ENCODE results near the gene ADORA2B. TPM values are rescaled to one million over a fixed set of nuclear protein-coding genes. Genes with fewer than 3 reads are reported as not detected.

ADORA2B gene
- total and polyA plus RNA-seq, 2 of the 8 experiments (the other 6 are each of a cell fraction or from before 2014, with no cell fraction given): 2.6 to 8.2 TPM

DNA sequence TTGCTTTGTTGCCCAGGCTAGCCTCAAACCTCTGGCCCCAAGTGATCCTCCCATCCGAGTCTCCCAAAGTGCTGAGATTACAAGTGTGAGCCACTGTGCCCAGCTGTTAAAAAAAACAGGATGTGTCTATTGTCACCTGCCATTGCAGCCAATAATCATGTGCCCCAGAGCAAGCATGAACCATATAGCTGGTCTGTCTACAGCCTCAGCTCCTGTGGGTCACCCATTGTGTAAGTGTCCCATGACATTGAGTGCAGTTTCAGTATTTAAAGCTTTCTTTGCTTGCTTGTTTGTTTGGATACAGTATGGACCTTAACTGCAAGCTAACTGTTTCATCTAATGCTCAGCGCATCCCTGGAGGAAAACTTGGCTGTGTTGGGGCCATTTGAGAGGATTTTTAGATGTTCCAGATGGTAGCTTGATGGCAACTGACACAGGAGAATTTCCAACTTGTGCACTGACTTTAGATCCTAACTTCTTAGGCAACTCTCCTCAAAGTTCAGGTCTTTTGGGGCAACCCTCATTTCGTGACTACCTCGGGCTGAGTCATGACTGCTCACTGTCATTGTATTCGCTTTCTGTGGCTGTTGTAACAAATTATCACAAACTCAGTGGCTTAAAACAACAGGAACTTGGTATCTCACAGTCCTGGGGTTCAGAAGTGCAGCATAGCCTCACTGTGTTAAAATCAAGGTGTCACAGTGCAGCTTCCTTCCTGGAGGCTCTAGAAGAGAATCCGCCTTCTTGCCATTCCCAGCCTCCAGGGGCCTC lies 30.3 kb upstream of the ADORA2B start:
- no peak overlapping the region for H2AFZ ChIP-seq (ENCODE audit: low read length)
- FAIRE-seq (no peak), DNase-seq (ENCODE audit: low read depth in 1 of 2, low spot score in 2 of 2) (no peak)
- no peaks in the 10 kb centered on the region for H3K36me3 ChIP-seq (ENCODE audit: control insufficient read depth in 2 of 4, insufficient read depth in 4 of 4, low read length in 3 of 4)
- H3K56ac ChIP-seq (replicated peaks; ENCODE audit: insufficient read length, low read depth, low read length): no peak overlapping the region
- no peak overlapping the region for H2BK20ac ChIP-seq (ENCODE audit: low read length)
- no peak overlapping the region for H3K23ac ChIP-seq (ENCODE audit: insufficient read length)
- H3K4ac ChIP-seq (replicated peaks; ENCODE audit: insufficient read length, low read depth, low read length): no peak overlapping the region
- H3K23me2 ChIP-seq (ENCODE audit: low read depth, low read length): peaks cover 3% of the 10 kb centered on the region; the same call in 1 of the 2 replicates
- peaks cover 0 to 3% of the 10 kb centered on the region in 2 experiments; a peak in 1 of 4 replicates for H3K9me3 ChIP-seq (ENCODE audit: insufficient read depth in 2 of 2, low read depth in 1 of 2, low read length in 1 of 2)
- H3K9ac ChIP-seq (replicated peaks in 1 of 4; ENCODE audit: extremely low read depth in 1 of 4, low read depth in 3 of 4, low read length in 3 of 4): no peak overlapping the region
- peaks cover 0 to 4% (median 3%) of the 10 kb centered on the region in 4 experiments; a peak in 4 of 7 replicates for H3K4me1 ChIP-seq (replicated peaks in 1 of 4; ENCODE audit: control insufficient read depth in 3 of 4, insufficient read depth in 4 of 4, low read length in 3 of 4)
- 91% methylated on average over 6 of the region's 6 CpGs; no CpG with 5 or more reads in 1 of the 2 experiments for WGBS, 2 experiments (ENCODE audit: extremely low coverage in 1 of 2, insufficient coverage in 1 of 2, insufficient read length in 1 of 2, insufficient replicate concordance in 2 of 2, low coverage in 1 of 2, low lambda C conversion rate in 2 of 2, missing lambda C conversion rate in 1 of 2)
- H3K79me2 ChIP-seq (ENCODE audit: control insufficient read depth in 1 of 2, insufficient read depth in 2 of 2, low read length in 2 of 2): no peaks in the 10 kb centered on the region
- H3K4me2 ChIP-seq (ENCODE audit: insufficient read depth in 1 of 2, low read depth in 2 of 2, low read length in 2 of 2): no peak overlapping the region
- no peak overlapping the region for H2BK12ac ChIP-seq (ENCODE audit: low read depth, low read length)
- H4K8ac ChIP-seq (ENCODE audit: extremely low read depth, insufficient read depth, low read length): no peak overlapping the region
- H3K14ac ChIP-seq (ENCODE audit: insufficient read length): no peak overlapping the region
- H2AK5ac ChIP-seq (ENCODE audit: low read depth, low read length): no peak overlapping the region
- no peak overlapping the region for H2BK15ac ChIP-seq (ENCODE audit: low read length)
- no peak overlapping the region for H2BK5ac ChIP-seq (ENCODE audit: low read depth, low read length)
- H3K27ac ChIP-seq (ENCODE audit: low read depth, low read length): no peak overlapping the region
- no peaks in the 10 kb centered on the region for H3K79me1 ChIP-seq (ENCODE audit: low read depth, low read length)
- CTCF ChIA-PET (ENCODE audit: partially characterized antibody): interaction anchor here (0.9 to 1.1 kb wide), 3 partner anchors 12 to 23 kb away, joined by 3 to 4 read pairs (median 3); no protein-coding TSS in a partner anchor
- no peaks in the 10 kb centered on the region for H4K20me1 ChIP-seq (replicated peaks in 1 of 2; ENCODE audit: control insufficient read depth in 1 of 2, insufficient read depth in 2 of 2, low read length in 2 of 2)
- no peak overlapping the region for H4K91ac ChIP-seq (replicated peaks; ENCODE audit: insufficient read length, low read length)
- H3K4me3 ChIP-seq (ENCODE audit: extremely low read depth in 1 of 4, insufficient read depth in 2 of 4, low read depth in 3 of 4, low read length in 4 of 4): no peak overlapping the region
- no peak overlapping the region for H4K5ac ChIP-seq (ENCODE audit: insufficient read length, low read depth, low read length)
- peaks cover 0 to 23% (median 9%) of the 10 kb centered on the region in 4 experiments; a peak in 5 of 7 replicates for H3K27me3 ChIP-seq (replicated peaks in 1 of 4; ENCODE audit: control insufficient read depth in 3 of 4, extremely low read depth in 1 of 4, insufficient read depth in 3 of 4, low read length in 3 of 4)
- no peak overlapping the region for H3K18ac ChIP-seq (ENCODE audit: extremely low read depth, low read length)
- POLR2A ChIA-PET (ENCODE audit: partially characterized antibody): interaction anchor here (0.7 kb wide), 1 partner anchor 29 kb away, joined by 3 read pairs; no protein-coding TSS in a partner anchor
- no peak overlapping the region for H2BK120ac ChIP-seq (replicated peaks; ENCODE audit: low read depth, low read length)
- TF ChIP-seq GABPA (IDR thresholded peaks at IDR 0.05; ENCODE audit: borderline replicate concordance, insufficient read depth, low read length) (no peak), CEBPB (IDR thresholded peaks at IDR 0.05; ENCODE audit: low read depth, low read length) (no peak), BRCA1 (IDR thresholded peaks at IDR 0.05; ENCODE audit: low read depth, low read length) (no peak), CBX5 (IDR thresholded peaks at IDR 0.05; ENCODE audit: low read depth, low read length) (no peak), ASH2L (IDR thresholded peaks at IDR 0.05; ENCODE audit: low read length) (no peak), SP4 (IDR thresholded peaks at IDR 0.05; ENCODE audit: low read length) (no peak), JUND (IDR thresholded peaks at IDR 0.05; ENCODE audit: low read length) (no peak), TAF1 (IDR thresholded peaks at IDR 0.05; ENCODE audit: low read depth, low read length) (no peak), CHD1 (IDR thresholded peaks at IDR 0.05; ENCODE audit: low read depth, low read length) (no peak), FOSL1 (IDR thresholded peaks at IDR 0.05; ENCODE audit: insufficient read depth, low read depth, low read length) (no peak), BCL11A (IDR thresholded peaks at IDR 0.05; ENCODE audit: low read depth in 2 of 2, low read length in 2 of 2) (no peak), PHF8 (conservative IDR thresholded peaks at IDR 0.05; ENCODE audit: low read depth, low read length) (no peak), TAF7 (optimal IDR thresholded peaks at IDR 0.05; ENCODE audit: borderline replicate concordance, low read depth, low read length) (no peak)
